ENCODE results near the gene PKP2. TPM values are rescaled to one million over a fixed set of nuclear protein-coding genes. Genes with fewer than 3 reads are reported as not detected.

Gene PKP2
- total RNA-seq, 1 experiment from 2014 or later: 18.4 TPM

- H2BK120ac ChIP-seq (ENCODE audit: low read depth, low read length, poor library complexity, severe bottlenecking): no peak overlapping the region
- no peak overlapping the region for H2BK5ac ChIP-seq (ENCODE audit: insufficient read length, low read length)
- no CpG with 5 or more reads among the region's 4 CpGs for WGBS (ENCODE audit: extremely low coverage, insufficient read length, low lambda C conversion rate)
- no peak overlapping the region for H3T11ph ChIP-seq (ENCODE audit: low read length)
- no peak overlapping the region for H3K9ac ChIP-seq (ENCODE audit: extremely low read depth, insufficient read length, low read length)
- H3K23ac ChIP-seq (ENCODE audit: insufficient read length, low read depth, low read length): no peak overlapping the region
- H4K8ac ChIP-seq (replicated peaks; ENCODE audit: insufficient read length, low read depth, low read length): no peak overlapping the region
- H3K79me2 ChIP-seq (ENCODE audit: insufficient read depth, low read length): no peaks in the 10 kb centered on the region
- no peak overlapping the region for H3K4me2 ChIP-seq (ENCODE audit: insufficient read depth, insufficient read length, low read length)
- Mint-ChIP-seq H3K9me3 (no peaks in the 10 kb centered on the region), H3K27me3 (ENCODE audit: low read depth) (no peaks in the 10 kb centered on the region), H3K4me1 (peaks cover 2 to 4% of the 10 kb centered on the region in 2 experiments; a peak in 2 of 4 replicates), H3K27ac (no peak overlapping the region), H3K4me3 (no peak overlapping the region), H3K36me3 (ENCODE audit: insufficient read depth in 1 of 3, low read depth in 3 of 3) (no peaks in the 10 kb centered on the region)
- H3K9me3 ChIP-seq (ENCODE audit: control insufficient read depth, low read depth, low read length): no peaks in the 10 kb centered on the region
- TF ChIP-seq CTCF (conservative IDR thresholded peaks at IDR 0.05): no peak
- no peak overlapping the region for H2BK12ac ChIP-seq (ENCODE audit: insufficient read length, low read depth, low read length)
- no peak overlapping the region for H4K91ac ChIP-seq (ENCODE audit: insufficient read length, low read depth, low read length)
- H2BK20ac ChIP-seq (ENCODE audit: low read depth, low read length, poor library complexity, severe bottlenecking): no peak overlapping the region
- no peak overlapping the region for H3K4ac ChIP-seq (ENCODE audit: low read depth, low read length)
- H3K56ac ChIP-seq (ENCODE audit: insufficient read length, low read depth, low read length): no peak overlapping the region
- no peaks in the 10 kb centered on the region for H3K4me1 ChIP-seq (ENCODE audit: insufficient read depth, low read length)
- H4K20me1 ChIP-seq (ENCODE audit: control insufficient read depth, insufficient read depth, insufficient read length): no peaks in the 10 kb centered on the region
- no peak overlapping the region for H2BK15ac ChIP-seq (ENCODE audit: low read depth, low read length)
- no peaks in the 10 kb centered on the region for H3K27me3 ChIP-seq (ENCODE audit: insufficient read depth, low read length)
- no peak overlapping the region for H2AFZ ChIP-seq (ENCODE audit: low read length)
- H3K79me1 ChIP-seq (ENCODE audit: insufficient read depth, low read depth, low read length, poor library complexity, severe bottlenecking): no peaks in the 10 kb centered on the region
- no peak overlapping the region for H3K18ac ChIP-seq (ENCODE audit: insufficient read length, low read depth, low read length)
- no peak overlapping the region for H3K14ac ChIP-seq (ENCODE audit: insufficient read depth, low read length)
- no peak for DNase-seq
- no peak overlapping the region for H4K5ac ChIP-seq (ENCODE audit: insufficient read length, low read depth, low read length)
- H2AK5ac ChIP-seq (ENCODE audit: insufficient read length, low read length): no peak overlapping the region
- H3K27ac ChIP-seq (ENCODE audit: insufficient read length, low read depth, low read length): no peak overlapping the region
- no peaks in the 10 kb centered on the region for H3K23me2 ChIP-seq (ENCODE audit: insufficient read length, low read depth, low read length, poor library complexity, severe bottlenecking)
Measured at GRCh38 chr12:32765906-32766305, 130.7 kb downstream of the PKP2 start.
